HepG2 (cell line): ENCODE measurements around the gene TP53TG5. TPM values are rescaled to one million over a fixed set of nuclear protein-coding genes. Genes with fewer than 3 reads are reported as not detected.

ENCODE experiments used
- AKNA ChIP-seq: sonication (generic); formaldehyde crosslinking; IDR thresholded peaks from 2 replicates; pipeline ENCODE4 v1.4.0; 2020; ENCODE audit warnings: missing genetic modification reagents, borderline replicate concordance
- E2F1 ChIP-seq: sonication (generic); formaldehyde crosslinking; IDR thresholded peaks from 2 replicates; pipeline ENCODE4 v1.5.0; 2020; ENCODE audit warnings: missing genetic modification reagents
- ELF3 ChIP-seq: IDR thresholded peaks from 2 replicates; pipeline ENCODE4 v1.6.1; 2016; ENCODE audit warnings: missing genetic modification reagents, missing compliant biosample characterization
- ETV6 ChIP-seq: sonication (generic); formaldehyde crosslinking; conservative IDR thresholded peaks from 2 replicates; pipeline ENCODE4 v1.4.0; 2020; ENCODE audit warnings: missing genetic modification reagents
- MIER2 ChIP-seq: IDR thresholded peaks from 2 replicates; pipeline ENCODE4 v1.6.1; 2016; ENCODE audit warnings: missing biosample characterization, missing genetic modification reagents
- MXD3 ChIP-seq: IDR thresholded peaks from 2 replicates; pipeline ENCODE4 v1.6.1; 2016; ENCODE audit warnings: mild to moderate bottlenecking, missing biosample characterization, missing genetic modification reagents
- THRA ChIP-seq: sonication (generic); formaldehyde crosslinking; IDR thresholded peaks from 2 replicates; pipeline ENCODE4 v1.4.0; 2020; ENCODE audit warnings: missing genetic modification reagents, borderline replicate concordance
- ZNF318 ChIP-seq: sonication (generic); formaldehyde crosslinking; IDR thresholded peaks from 2 replicates; pipeline ENCODE4 v1.4.0; 2020; ENCODE audit warnings: mild to moderate bottlenecking, missing genetic modification reagents
- ZNF460 ChIP-seq: sonication (generic); formaldehyde crosslinking; IDR thresholded peaks from 2 replicates; pipeline ENCODE4 v1.5.1; 2020; ENCODE audit warnings: missing genetic modification reagents, mild to moderate bottlenecking, borderline replicate concordance
- ZNF615 ChIP-seq: sonication (generic); formaldehyde crosslinking; IDR thresholded peaks from 2 replicates; pipeline ENCODE4 v1.5.0; 2020; ENCODE audit warnings: mild to moderate bottlenecking, missing genetic modification reagents, borderline replicate concordance
- ZNF883 ChIP-seq: sonication (generic); formaldehyde crosslinking; IDR thresholded peaks from 2 replicates; pipeline ENCODE4 v1.5.1; 2020; ENCODE audit warnings: mild to moderate bottlenecking, missing genetic modification reagents; ENCODE audit errors: not compliant biosample characterization
- polyA plus RNA-seq, 8 experiments: library from polyadenylated mRNA; depleted of rRNA in 3 of 8; stranded (reverse) in 7 of 8; unstranded in 1 of 8; fragments of >200 nt; fragmentation: Illumina TruSeq in 4 of 8; extraction: Trizol in 4 of 8; gene quantifications; 2 replicates each; pipeline versions ENCODE4 v1.2.1 to v1.2.3, GENCODE V29; 2011 to 2016; ENCODE audit warnings: low read depth in 4 of 8, missing spikeins in 1 of 8, mixed read lengths in 1 of 8; ENCODE audit not compliant: insufficient read depth in 1 of 8
- total RNA-seq, 5 experiments: library from RNA; depleted of rRNA; stranded (reverse); fragments of >200 nt; fragmentation: Illumina TruSeq; extraction: Trizol; gene quantifications; 2 replicates each; pipeline ENCODE4 v1.2.3, GENCODE V29; 2016; ENCODE audit warnings: low read depth in 1 of 5

The TP53TG5 gene
- total and polyA plus RNA-seq, 2 of the 13 experiments (the other 11 are each of a cell fraction or from before 2014, with no cell fraction given) = 0.11 TPM; not detected in 1

- TF ChIP-seq ZNF615 (no peak), THRA (CRISPR knock-in tag) (peak; percentile 76), ELF3 (CRISPR knock-in tag) (peak; percentile 87), ZNF883 (CRISPR knock-in tag) (peak; percentile 96), MIER2 (CRISPR knock-in tag) (peak; percentile 85), E2F1 (peak; percentile 69; the same call in 1 of the 2 replicates), AKNA (0 out of 2 replicates have a peak, but pooled peaks have one; percentile 25), ZNF318 (CRISPR knock-in tag) (peak; percentile 94), ETV6 (CRISPR knock-in tag) (peak; percentile 46; the same call in 1 of the 2 replicates), ZNF460 (CRISPR knock-in tag) (no peak), MXD3 (CRISPR knock-in tag) (peak; percentile 93)
Observed at GRCh38 chr20:45362804-45363610, 15.1 kb downstream of the TP53TG5 start, which contains the start of gene SYS1 (continued).
